Keratinocyte (primary cell): ENCODE data around the gene STAC3. TPM values are rescaled to one million over a fixed set of nuclear protein-coding genes. Genes with fewer than 3 reads are reported as not detected.

ENCODE experiments used
- DNase-seq: peaks from one replicate; pipeline ENCODE4 v3.0.0-alpha.2; 2011; ENCODE audit warnings: low read depth, missing footprints, low spot score
- FAIRE-seq: peaks from 2 replicates; lab custom pipeline; 2011; peaks lifted over from hg19 to GRCh38; lab: Jason Lieb, UNC
- H2AFZ ChIP-seq: 2 replicates; pipeline ENCODE4 v1.6.0; 2012; ENCODE audit warnings: low read length, control low read depth, inconsistent platforms; ENCODE audit not compliant: control insufficient read depth
- H3K27ac ChIP-seq: 2 replicates; pipeline ENCODE4 v1.5.1; 2011; ENCODE audit warnings: low read length; ENCODE audit not compliant: control insufficient read depth, insufficient read depth
- H3K27me3 ChIP-seq: 3 replicates; pipeline ENCODE4 v1.6.0; 2011; ENCODE audit warnings: low read length; ENCODE audit not compliant: control insufficient read depth, insufficient read depth; ENCODE audit errors: extremely low read depth
- H3K36me3 ChIP-seq, 2 experiments: 2 replicates in 1 of 2; 3 replicates in 1 of 2; pipeline ENCODE4 v1.5.1; 2011; ENCODE audit warnings: low read length in 2 of 2, mild to moderate bottlenecking in 1 of 2; ENCODE audit not compliant: control insufficient read depth in 2 of 2, insufficient read depth in 2 of 2; ENCODE audit errors: extremely low read depth in 1 of 2
- H3K4me1 ChIP-seq: 3 replicates; pipeline ENCODE4 v1.5.1; 2011; ENCODE audit warnings: low read length; ENCODE audit not compliant: control insufficient read depth, insufficient read depth; ENCODE audit errors: extremely low read depth
- H3K4me2 ChIP-seq: 3 replicates; pipeline ENCODE4 v1.6.0; 2011; ENCODE audit warnings: low read depth, low read length; ENCODE audit not compliant: control insufficient read depth, insufficient read depth; ENCODE audit errors: extremely low read depth
- H3K4me3 ChIP-seq, 3 experiments: fragments of 200-600 bp in 1 of 3; sonication (generic) in 1 of 3; 2 replicates in 2 of 3; 3 replicates in 1 of 3; pipeline ENCODE4 v1.5.1; 2011 to 2016; ENCODE audit warnings: low read length in 3 of 3, mild to moderate bottlenecking in 3 of 3, control low read depth in 2 of 3, inconsistent platforms in 1 of 3, low read depth in 1 of 3, mixed read lengths in 1 of 3, mixed run types in 1 of 3, moderate library complexity in 1 of 3; ENCODE audit not compliant: control insufficient read depth in 2 of 3, insufficient read depth in 2 of 3; ENCODE audit errors: extremely low read depth in 1 of 3
- H3K79me2 ChIP-seq: 2 replicates; pipeline ENCODE4 v1.6.0; 2012; ENCODE audit warnings: low read length; ENCODE audit not compliant: control insufficient read depth, insufficient read depth
- H3K9ac ChIP-seq: 3 replicates; pipeline ENCODE4 v1.6.0; 2011; ENCODE audit warnings: low read length; ENCODE audit not compliant: control insufficient read depth, insufficient read depth; ENCODE audit errors: extremely low read depth
- H3K9me1 ChIP-seq: 3 replicates; pipeline ENCODE4 v1.6.0; 2011; ENCODE audit warnings: low read length; ENCODE audit not compliant: control insufficient read depth, insufficient read depth; ENCODE audit errors: extremely low read depth
- H3K9me3 ChIP-seq: 2 replicates; pipeline ENCODE4 v1.5.1; 2012; ENCODE audit warnings: low read depth, low read length; ENCODE audit not compliant: control insufficient read depth
- H4K20me1 ChIP-seq: 3 replicates; pipeline ENCODE4 v1.6.0; 2011; ENCODE audit warnings: low read length; ENCODE audit not compliant: control insufficient read depth, insufficient read depth; ENCODE audit errors: extremely low read depth
- CTCF ChIP-seq, 3 experiments: IDR thresholded peaks in 1 of 3; conservative IDR thresholded peaks in 1 of 3; optimal IDR thresholded peaks in 1 of 3; 2 replicates in 2 of 3; 3 replicates in 1 of 3; pipeline versions ENCODE3 to v1.5.1; 2011; ENCODE audit warnings: low read length in 3 of 3, mild to moderate bottlenecking in 3 of 3, moderate library complexity in 2 of 3, control low read depth in 1 of 3, inconsistent platforms in 1 of 3; ENCODE audit not compliant: insufficient read depth in 2 of 3; ENCODE audit errors: extremely low read depth in 1 of 3
- EZH2 ChIP-seq: IDR thresholded peaks from one replicate; pipeline ENCODE4 v1.6.1; 2012; ENCODE audit warnings: inconsistent platforms, mild to moderate bottlenecking, low read length, moderate library complexity
- dilution Hi-C: fragments of 300-500 bp; cut with MboI; formaldehyde crosslinking; loops from one replicate; pipeline ENCODE4 v1.7.0; 2020; ENCODE audit warnings: low sequenced_read_pairs; ENCODE audit not compliant: extremely low pct_ligation_motif_present
- polyA plus RNA-seq, 5 experiments: library from polyadenylated mRNA; depleted of rRNA in 3 of 5; stranded (reverse) in 3 of 5; stranded (forward) in 1 of 5; unstranded in 1 of 5; fragments of >200 nt; gene quantifications; 1 replicate in 1 of 5; 2 replicates in 3 of 5; 3 replicates in 1 of 5; pipeline versions ENCODE4 v1.2.1 to v1.2.3, GENCODE V29; 2011 to 2012; ENCODE audit warnings: missing spikeins in 2 of 5, low read depth in 1 of 5, low replicate concordance in 1 of 5

Gene STAC3
- polyA plus RNA-seq, 1 donor (not counting 4 experiments of a cell fraction or from before 2014, with no cell fraction given), result 0.94 TPM

- no peaks in the 10 kb centered on the region for H3K4me1 ChIP-seq
- DNase-seq (no peak), FAIRE-seq (no peak)
- no peaks in the 10 kb centered on the region for H3K27me3 ChIP-seq
- H3K79me2 ChIP-seq, result no peaks in the 10 kb centered on the region
- no peak overlapping the region for H3K4me2 ChIP-seq
- no peak overlapping the region for H3K4me3 ChIP-seq
- no peak overlapping the region for H3K27ac ChIP-seq
- H4K20me1 ChIP-seq, result no peaks in the 10 kb centered on the region
- no peak overlapping the region for H2AFZ ChIP-seq
- peaks cover 0 to 28% of the 10 kb centered on the region in 2 experiments for H3K36me3 ChIP-seq
- dilution Hi-C loops, result no loop called here
- no peaks in the 10 kb centered on the region for H3K9me3 ChIP-seq
- TF ChIP-seq CTCF (optimal IDR thresholded peaks at IDR 0.05 in 1 of 3, IDR thresholded peaks at IDR 0.05 in 1 of 3, conservative IDR thresholded peaks at IDR 0.05 in 1 of 3; ENCODE audit: extremely low read depth in 1 of 3, insufficient read depth in 2 of 3, low read length in 3 of 3) (no peak), EZH2 (no peak)
- H3K9me1 ChIP-seq, result no peaks in the 10 kb centered on the region
- H3K9ac ChIP-seq, result no peak overlapping the region
Measured at GRCh38 chr12:57207731-57208630, 43.0 kb downstream of the STAC3 start.

GRCh38 chr12:57205931-57206330, 45.1 kb downstream of the STAC3 start:
- Histone ChIP-seq H2AFZ (no peak overlapping the region), H3K9me1 (no peaks in the 10 kb centered on the region), H3K4me3 (no peak overlapping the region), H3K9ac (no peak overlapping the region), H3K27me3 (no peaks in the 10 kb centered on the region), H3K27ac (no peak overlapping the region), H3K9me3 (no peaks in the 10 kb centered on the region), H3K79me2 (no peaks in the 10 kb centered on the region), H3K4me1 (no peaks in the 10 kb centered on the region), H3K4me2 (no peak overlapping the region), H3K36me3 (peaks cover 0 to 24% of the 10 kb centered on the region in 2 experiments), H4K20me1 (no peaks in the 10 kb centered on the region)
- no peak for TF ChIP-seq CTCF (optimal IDR thresholded peaks at IDR 0.05 in 1 of 3, IDR thresholded peaks at IDR 0.05 in 1 of 3, conservative IDR thresholded peaks at IDR 0.05 in 1 of 3; ENCODE audit: extremely low read depth in 1 of 3, insufficient read depth in 2 of 3, low read length in 3 of 3)
- no peak for TF ChIP-seq EZH2
- dilution Hi-C loops, result no loop called here
- FAIRE-seq (no peak), DNase-seq (no peak)
